Activated CD4-positive, alpha-beta T cell treated with anti-CD3 and anti-CD28 coated beads, Interleukin-2, amount 50 U/mL, for 1 hour (primary cell): ENCODE results near the gene ATG16L1.
"Not testable (repeated sequence)": the region's sequence is repeated elsewhere in the genome, so short reads cannot be mapped to it uniquely, and the experiment has no call there.

Source experiments
- DNase-seq: peaks from one replicate; pipeline ENCODE4 v3.0.0-alpha.2; 2020

ATG16L1 gene

DNA sequence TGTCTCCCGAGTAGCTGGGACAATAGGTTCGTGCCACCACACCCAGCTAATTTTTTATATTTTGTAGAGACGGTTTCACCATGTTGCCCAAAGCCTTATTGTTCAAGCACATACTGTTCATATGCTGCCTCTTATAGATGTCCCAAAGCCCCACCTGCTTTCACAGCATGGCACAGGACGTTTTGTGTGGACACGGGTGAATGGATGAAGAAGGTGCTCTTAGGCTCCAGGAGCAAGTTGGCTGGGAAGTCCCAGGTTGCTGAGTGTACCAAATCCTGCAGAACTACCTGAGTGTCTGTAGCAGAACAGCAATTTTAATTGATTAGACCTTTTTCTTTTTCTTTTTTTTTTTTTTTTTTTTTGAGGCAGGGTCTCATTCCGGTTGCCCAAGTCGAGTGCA, 45.6 kb downstream of the ATG16L1 start:
- DNase-seq: no peak

DNA sequence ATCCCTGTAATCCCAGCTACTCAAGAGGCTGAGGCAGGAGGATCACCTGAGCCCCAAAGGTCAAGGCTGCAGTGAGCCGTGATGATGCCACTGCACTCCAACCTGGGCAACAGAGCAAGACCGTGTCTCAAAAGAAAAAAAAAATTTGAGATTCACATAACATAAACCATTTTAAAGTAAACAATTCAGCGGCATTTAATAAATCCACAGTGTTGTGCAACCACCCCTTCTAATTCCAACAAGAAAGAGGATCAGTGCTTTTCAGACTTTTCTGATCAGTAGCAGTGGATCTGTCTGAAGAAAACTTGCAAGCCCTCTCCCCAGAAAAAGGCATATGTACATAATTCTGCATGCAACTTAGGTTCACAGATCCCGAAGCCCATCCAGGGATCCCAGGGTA, 48.9 kb downstream of the ATG16L1 start:
- no peak for DNase-seq

DNA sequence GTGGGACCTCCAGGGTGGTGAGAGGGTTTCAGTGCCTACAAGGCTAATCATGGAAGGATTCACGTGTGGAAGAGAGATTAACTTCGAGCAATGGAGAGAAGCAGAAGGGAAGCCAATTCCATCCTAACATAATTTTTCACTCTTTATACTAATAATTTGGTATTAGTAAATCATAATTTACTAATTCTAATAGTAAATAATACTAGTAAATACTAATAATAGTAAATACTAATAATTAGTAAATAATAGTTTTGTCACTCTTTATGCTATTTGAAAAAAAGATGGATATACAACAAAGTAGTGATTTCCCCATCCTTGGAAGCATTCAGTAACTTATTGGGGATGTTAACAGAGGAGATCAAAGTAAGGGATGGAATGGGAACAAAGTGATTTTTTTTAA, 49.8 kb downstream of the ATG16L1 start:
- DNase-seq: no peak

DNA sequence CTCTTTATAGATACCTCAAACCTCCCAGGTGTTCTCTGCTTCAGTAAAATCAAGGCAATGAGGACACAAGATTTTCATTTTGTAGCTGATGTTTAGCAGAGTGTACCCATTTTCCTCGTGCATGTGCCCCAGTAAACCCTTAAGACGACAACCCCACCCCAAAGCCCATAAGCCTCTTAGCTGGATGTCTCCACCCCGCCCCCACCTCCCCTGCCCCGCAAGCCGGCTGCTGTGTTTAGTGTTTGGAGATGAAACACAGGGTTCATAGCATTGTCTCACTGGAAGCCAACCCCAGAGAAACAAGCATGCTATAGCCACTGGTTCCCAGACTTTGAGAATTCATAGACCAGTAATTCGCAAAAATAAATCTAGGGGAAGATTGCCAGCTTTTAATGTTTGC, 50.3 kb downstream of the ATG16L1 start:
- no peak for DNase-seq

DNA sequence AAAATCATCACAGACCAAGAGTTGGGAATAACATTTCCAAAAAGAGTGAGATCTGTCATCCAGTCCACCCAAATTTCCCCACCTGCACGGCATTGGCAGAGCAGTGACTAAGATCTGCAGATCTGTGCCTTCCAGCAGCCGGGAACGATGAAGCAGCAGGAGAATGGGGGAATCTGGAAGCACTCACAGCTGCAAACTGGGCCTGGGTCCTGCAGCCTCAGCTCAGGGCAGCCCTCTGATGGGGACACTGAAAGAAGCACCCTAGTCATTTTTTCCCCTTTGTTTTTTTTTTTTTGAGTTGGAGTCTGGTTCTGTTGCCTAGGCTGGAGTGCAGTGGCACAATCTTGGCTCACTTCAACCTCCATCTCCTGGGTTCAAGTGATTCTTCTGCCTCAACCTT, 51.8 kb downstream of the ATG16L1 start:
- no peak for DNase-seq

DNA sequence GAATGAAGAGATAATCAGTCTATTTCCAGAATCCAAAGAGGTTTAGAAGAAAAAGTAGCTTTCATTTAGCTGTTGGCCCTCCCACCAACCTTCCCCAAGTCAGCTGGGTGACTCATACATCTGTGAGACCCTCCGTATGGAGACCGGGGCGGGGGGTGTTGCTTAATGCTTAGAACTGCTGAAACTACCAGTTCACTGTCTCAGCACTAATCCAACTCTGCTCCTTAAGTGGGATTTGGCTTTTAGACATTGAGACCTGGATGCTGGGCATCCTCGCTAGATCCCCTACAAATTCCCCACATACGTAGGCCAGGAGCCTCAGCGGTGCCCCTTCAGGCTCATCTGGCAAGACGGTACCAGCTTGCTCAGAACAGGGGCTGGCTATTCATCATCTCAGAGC, 56.1 kb downstream of the ATG16L1 start, which contains the start of gene SAG:
SAG (plus strand) TSS at position 252 of the 400 bp plus-strand sequence. CDS start 1,374 bp downstream, outside the sequence.
- DNase-seq: no peak

DNA sequence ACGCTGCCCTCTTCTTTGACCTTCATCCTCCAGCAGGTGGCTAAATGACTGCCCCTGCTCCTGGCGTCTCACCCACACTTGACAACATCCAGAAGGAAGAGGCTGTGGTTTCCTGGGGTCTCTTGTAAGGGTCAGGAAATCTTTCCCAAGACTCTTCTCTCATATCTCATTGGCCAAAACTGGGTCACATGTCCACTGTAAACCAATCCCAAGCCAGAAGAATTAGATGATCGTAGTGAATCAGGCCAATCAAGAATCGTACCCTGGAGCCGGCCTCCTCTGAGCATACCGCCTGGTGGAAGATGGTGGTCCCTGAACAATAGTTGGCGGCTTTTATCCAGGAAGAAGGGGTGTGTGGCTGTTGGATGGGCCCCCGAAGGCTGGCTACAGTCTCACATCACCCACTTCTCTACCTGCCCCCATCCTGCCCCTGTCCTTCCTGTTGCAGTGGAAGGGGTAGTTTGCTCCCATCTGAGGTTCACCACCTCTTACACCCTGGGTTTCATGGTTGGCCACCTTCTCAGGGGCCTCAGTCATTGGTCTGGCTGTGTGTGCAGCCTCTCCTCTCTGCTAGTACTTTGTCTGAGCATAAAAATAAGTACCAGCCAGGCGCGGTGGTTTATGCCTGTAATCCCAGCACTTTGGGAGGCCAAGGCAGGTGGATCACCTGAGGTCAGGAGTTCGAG, 59.9 kb downstream of the ATG16L1 start:
- DNase-seq: no peak

DNA sequence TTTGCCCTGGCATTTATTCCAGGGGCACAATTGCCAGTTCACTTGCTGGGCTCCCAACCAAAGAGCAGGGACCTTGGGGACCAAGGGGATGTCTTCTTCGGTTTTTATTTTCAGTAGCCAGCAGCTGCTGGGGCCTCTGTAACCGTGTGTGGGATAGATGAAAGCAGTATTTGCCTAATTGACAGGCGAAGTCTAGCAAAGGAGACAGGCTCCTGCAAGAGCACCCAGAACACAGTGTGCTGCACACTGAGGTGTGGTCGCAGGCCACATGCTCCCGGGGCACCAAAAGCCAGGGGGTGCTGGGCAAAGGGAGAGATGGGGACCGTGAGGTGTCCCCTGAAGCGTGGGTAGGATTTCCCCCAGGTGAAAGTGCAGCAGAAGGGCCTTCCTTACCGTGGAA, 61.4 kb downstream of the ATG16L1 start:
- DNase-seq: no peak

DNA sequence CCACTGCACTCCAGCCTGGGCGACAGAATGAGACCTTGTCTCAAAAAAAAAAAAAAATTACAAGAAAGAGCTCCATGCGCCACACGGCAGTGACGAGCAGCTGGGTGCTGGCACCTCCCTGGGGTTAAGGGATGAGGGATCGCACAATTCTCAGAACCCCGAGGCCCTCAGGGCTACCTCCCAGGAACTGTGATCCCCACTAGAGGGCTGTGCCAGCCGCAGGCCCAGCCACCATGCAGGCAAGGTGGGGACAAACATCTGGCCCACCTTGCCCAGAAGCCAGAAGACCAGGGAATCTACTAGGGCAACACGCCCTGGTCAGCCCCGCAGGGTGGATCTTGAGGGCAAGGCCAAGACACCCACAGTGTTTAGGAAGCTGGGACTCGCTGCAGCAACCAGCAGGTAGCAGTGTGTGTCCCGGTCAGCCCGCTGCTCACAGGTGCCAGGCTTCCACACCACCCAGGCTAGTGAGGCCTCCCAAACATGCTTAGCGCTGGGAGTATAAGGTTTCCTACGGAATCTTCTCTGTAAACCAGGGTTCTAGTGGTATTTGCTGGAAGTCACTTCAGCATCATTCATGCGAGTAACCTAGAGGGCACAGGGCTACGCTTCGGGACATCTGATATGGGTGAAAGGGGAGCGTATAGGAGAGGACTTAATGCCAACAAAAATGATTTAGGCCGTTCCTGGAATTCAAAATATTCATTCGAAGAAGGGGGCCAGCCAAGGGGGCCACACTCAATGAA, 62.9 kb downstream of the ATG16L1 start:
- DNase-seq: no peak

DNA sequence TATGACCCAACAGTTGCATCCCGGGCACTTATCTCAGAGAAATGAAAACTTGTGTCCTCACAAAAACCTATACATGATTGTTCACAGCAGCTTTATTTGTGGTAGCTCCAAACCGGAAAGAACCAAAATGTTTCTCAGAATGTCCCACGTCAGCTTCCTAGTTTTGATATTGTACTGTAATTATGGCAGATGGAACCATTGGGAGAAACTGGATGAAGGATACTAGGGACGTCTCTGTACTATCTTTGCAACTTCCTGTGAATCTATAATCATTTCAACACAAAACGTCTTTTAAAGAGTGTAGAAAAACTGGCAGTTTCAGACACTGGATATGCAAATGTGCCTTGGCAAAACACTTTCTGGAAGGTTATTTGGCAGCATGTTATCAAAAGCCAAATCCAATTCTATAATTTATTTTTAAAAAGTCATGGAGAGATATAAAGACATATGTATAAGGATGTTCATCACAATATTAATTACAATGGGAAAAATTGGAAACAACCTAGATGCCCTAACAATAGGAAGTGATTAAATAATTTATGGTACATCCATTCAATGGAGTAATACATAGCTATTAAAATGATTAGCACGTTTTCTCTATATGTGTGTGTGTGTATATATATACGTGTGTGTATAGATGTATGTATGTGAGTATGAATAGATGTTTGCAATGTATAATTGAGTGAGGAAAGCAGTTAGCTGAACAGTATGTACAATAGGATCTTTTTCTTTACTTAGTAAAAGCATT, 65.9 kb downstream of the ATG16L1 start:
- DNase-seq: no peak

DNA sequence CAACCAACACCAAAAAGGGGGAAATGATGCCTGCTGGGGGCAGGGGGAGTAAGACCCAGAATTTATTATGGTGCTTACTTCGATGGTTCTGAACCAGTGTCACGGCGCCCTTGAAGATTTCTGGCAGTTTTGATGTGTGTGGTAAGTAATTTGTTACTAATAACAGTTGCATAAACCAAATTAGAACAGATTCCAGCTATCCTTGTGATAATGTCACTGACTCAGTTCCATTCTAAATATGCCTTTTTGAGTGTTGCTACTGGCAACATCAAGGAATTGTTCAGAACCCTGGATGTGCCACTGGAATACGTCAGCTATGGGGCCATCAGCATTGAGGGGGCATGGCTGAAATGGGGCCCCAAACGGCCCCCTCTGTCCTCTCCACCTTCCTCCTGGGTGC, 67.8 kb downstream of the ATG16L1 start:
- DNase-seq: no peak

DNA sequence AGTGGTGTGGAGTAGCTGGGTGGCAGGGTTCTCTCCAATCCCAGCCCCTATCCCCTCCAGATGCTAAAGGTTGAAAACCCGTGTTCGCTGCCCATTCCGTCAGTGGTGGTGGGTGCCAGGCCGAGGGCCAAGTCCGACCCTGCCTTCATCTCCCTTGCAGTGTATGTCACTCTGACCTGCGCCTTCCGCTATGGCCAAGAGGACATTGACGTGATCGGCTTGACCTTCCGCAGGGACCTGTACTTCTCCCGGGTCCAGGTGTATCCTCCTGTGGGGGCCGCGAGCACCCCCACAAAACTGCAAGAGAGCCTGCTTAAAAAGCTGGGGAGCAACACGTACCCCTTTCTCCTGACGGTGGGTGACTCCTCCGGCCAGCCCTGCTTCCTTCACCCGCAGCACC, 69.0 kb downstream of the ATG16L1 start:
- DNase-seq: no peak

DNA sequence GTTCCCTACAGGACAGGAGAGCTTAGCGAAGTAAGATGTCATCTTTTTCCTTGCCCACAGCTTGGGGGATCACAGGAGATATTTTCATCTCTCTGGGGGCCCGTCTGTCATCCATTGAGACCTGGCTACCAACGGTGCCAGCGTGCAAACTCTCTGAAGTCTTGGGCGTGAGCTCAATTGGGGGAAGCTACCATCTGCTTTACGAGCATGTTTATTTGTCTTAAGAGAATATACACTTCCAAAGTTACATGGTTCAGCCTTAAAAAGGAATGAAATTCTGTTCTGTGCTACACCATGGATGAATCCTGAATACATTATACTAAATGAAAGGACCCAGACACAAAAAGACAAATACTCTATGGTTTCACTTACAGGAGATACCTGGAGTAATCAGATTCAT, 69.7 kb downstream of the ATG16L1 start:
- DNase-seq: no peak

DNA sequence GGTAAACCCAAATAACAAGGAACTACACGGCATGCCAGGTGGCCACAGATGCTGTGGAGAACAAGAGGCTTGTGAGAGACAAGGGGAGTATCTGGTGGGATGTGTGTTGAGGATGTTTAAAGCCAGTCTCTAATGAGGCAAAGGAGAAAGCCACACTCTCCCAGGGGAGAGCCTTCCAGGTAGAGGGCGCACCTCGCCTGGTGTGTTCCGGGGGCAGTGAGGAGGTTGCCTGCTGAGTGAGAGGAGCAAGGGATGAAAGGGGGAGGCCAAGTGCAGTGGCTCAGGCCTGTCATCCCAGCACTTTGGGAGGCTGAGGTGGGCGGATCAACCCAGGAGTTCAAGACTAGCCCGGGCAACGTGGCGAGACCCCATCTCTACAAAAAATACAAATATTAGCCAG, 72.4 kb downstream of the ATG16L1 start:
- DNase-seq: no peak

DNA sequence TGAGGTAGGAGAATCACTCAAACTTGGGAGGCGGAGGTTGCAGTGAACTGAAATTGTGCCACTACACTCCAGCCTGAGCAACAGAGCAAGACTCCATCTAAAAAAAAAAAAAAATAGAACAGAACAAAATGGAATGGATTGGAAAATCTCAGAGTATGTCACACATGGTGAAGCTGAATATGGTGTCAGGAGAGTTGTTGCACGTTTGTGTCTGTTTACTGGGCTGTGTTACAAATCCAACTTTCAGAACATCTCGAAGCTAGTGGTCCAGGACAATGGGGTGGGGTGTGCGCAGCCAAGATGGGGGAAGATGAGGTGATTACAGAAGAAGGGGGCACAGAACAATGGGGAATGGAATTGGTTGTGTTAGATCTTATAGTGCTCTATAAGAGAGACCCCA, 73.8 kb downstream of the ATG16L1 start:
- DNase-seq: no peak

DNA sequence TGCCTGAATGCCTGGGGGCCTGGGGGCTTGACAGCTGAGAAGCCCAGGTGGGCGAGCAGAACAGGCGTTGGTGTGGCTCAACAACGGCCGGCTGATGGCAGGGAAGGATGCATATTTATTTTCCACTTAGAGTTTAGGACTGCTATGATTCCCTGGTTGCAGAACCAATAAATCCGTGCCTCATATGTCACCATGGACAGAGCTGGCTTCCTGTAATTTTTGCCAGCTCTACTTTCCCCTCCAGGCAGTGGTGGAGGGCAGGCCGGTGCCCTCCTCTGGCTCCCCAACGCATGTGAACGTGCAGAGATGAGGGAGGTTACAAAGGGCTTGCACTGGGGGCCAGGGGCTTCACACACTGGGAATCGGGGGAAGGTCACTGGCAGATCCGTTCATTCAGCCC, 74.3 kb downstream of the ATG16L1 start:
- no peak for DNase-seq

DNA sequence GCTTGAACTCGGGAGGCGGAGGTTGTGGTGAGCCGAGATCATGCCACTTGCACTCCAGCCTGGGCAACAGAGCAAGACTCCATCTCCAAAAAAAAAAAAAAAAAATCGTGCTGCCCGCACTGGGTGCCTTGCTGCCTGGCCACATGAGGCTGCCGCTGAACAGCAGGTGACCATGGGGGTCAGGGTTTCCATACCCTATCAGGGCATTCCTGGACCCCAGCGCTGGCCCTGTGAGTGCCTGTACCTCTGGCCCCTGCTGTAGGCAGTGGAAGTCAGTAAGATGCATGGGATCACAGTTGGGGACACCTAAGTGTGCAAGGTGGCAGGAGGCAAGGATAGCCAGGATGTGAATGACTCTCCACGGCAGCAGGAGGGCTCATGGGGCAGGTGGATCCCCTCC, 75.0 kb downstream of the ATG16L1 start:
- DNase-seq: no peak

DNA sequence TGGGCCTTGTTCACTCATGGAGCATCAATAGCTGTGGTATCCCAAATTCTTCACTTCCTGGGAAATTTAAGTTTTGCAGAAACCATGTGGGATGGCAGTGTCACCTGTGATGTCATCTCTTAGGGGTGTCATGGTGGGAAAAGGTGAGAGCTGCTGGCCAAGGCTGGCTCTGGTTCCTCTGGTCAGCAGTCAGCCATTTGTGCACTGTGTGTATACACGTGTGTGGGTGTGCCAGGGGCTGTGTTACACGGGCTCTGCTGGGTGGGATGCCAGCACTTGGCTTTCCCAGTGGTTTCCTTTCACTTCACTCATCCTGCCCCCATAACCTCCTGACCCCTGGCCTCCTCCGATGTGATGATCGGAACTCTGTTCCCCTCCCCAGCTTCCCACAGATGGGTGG, 77.4 kb downstream of the ATG16L1 start:
- DNase-seq: no peak

DNA sequence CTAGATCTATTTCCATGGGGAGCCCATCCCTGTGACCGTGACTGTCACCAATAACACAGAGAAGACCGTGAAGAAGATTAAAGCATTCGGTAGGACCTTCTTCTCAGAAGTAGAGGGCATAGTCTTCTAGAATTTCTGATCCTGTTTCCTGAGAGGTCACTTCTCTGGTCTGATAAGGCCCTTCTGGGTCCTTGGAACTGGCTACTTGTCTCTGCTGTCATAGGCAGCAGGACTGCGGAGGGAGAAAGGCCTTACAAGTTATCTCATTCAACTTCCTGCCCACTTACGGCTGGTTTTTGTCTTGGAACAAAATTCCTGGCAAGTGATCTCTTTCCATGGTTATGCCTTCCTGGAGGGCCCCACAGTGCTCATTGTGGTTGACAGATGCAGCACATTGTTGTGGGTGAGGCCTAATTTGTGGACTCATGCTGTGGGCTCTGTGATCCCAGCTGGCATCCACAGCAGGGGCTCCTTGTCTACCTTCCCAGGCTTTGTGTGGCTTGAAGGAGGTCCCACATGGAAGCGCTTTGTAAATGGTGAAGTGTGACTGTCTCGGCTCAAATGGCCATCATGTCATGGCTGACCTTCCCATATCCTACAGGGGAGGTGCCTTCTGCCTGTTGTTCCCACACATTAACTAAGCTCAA, 78.1 kb downstream of the ATG16L1 start:
- DNase-seq: no peak

DNA sequence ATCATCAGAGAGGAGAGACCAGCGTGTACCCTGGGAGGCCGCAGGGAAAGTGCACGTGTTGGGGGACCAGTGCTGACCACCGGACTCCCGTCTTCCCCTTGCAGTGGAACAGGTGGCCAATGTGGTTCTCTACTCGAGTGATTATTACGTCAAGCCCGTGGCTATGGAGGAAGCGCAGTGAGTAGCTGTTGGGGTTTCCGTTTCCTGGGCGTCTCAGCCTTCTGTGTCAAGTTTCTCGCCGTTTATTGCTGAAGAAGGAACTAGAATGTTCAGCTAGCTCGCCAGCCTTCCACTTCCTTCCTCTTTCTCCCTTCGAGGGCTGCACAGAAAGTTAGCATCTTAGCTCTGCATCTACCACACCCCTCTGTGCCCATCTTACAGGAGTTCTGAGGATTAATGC, 80.1 kb downstream of the ATG16L1 start:
- peak; percentile 68 for DNase-seq

DNA sequence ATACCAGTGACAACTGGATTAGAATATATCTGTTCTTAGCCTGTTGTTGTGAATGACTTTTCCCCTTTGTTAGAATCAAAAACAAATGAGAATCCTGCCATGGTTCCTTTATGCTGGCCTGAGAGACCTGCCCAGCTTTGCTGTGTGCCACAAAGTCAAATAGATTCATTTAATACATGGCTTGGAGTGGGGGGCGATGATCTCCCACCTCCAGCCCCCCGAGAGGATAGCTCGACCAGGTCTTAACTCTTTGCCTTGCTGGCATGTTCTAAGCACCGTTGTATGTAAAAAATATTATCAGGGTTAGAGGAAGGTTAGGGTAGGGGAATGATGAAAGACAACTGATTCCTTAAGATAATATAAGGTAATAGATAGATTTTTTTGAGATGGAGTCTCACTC, 80.7 kb downstream of the ATG16L1 start:
- no peak for DNase-seq

DNA sequence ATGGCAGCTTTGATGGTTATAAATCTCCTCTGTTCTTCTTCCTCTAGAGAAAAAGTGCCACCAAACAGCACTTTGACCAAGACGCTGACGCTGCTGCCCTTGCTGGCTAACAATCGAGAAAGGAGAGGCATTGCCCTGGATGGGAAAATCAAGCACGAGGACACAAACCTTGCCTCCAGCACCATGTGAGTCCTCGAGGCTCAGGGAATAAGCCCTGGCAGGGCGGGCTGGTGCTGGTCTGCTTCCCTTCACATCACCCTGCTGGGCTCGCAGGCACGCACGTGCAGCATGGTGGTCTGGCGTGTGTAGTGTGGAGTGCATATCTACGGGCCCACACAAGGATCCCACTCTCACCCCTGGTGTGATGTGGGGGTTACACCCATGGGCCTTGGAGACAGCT, 83.4 kb downstream of the ATG16L1 start:
- DNase-seq: no peak

DNA sequence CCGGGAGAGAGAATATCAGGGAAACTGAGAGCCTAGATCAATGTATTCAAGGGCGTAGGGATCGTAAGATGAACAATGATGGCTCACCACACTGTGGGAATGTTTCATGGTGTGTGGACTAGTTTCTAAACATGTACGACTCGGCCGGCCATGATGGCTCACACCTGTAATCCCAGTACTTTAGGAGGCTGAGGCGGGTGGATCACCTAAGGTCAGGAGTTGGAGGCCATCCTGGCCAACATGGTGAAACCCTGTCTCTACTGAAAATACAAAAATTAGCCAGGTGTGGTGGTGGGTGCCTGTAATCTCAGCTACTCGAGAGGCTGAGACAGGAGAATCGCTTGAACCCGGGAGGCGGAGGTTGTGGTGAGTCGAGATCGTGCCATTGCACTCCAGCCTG, 84.6 kb downstream of the ATG16L1 start:
- not testable (repeated sequence) for DNase-seq

DNA sequence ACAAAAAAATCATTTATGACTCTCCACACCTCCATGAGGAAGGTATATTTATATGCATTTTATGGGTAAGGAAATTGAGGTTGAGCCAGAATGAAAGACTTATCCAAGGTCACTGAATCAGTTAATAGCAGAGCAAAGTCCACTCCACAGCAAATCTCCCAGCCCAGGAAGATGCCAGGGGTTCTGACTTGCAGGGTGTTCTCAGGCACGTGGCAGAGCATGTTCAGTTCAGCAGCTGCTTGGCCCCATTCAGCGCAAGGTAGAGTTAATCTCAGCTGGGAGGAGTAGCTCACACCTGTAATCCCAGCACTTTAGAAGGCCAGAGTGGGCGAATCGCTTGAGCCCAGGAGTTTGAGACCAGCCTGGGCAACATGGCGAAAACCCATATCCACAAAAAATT, 85.1 kb downstream of the ATG16L1 start:
- DNase-seq: no peak
